ENCODE data around the gene CES4A.
A peak's percentile ranks its signal among the peaks of the same experiment; 100 is the strongest.

The CES4A gene

DNA sequence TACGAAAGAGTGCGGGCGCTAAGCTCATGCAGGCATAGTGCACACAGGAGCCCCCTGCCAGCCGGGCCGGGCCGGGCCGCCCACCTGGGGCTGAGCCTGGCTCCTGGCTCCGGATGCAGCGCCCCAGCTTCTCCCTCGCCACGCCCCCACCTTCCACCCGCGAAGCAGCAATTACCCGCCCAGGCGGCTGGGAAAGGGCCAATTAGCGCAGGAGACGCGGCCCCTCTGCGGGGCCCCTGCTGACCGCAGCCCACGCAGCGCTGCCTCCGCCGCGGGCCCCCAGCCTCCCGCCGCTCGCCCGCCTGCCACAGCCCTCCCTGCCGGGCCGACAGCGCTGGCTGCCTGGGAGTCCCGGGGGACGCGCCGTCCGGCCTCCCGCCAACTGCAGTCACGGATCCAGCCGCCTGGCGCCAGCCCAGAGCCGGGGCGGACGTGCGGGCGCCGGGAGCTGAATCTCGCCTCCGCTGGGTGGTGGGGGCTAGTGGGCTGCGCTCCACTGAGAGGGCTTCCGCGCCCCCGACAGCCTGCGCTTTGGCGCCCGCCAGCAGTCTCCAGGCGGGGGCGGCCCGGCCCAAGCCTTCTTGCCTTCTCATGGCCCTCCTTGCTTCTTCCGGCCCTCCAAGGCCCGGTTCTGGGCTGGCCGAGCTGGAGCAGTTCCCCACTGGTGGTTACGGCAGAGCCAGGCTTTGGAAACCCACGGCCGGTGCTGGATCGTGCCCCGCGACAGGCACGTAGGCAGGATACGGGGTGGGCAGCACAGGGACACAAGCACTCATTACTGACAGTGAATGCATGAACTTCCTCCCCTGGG is 25.6 kb downstream of the CES4A start:
- WGBS (ENCODE audit: insufficient coverage), result under 1% methylated on average over 68 of the region's 70 CpGs
- peaks cover 0 to 18% (median 16%) of the 10 kb centered on the region in 4 experiments for H3K4me1 ChIP-seq (ENCODE audit: control extremely low read depth in 1 of 4, control insufficient read depth in 4 of 4, insufficient read depth in 4 of 4, low read length in 3 of 4)
- H3K4me3 ChIP-seq (ENCODE audit: control insufficient read depth in 1 of 7, extremely low read depth in 1 of 7, insufficient read depth in 4 of 7, low read depth in 2 of 7, low read length in 6 of 7), result peak overlapping the region; percentile 39 to 77 (median 55)
- H3K9me3 ChIP-seq (ENCODE audit: control extremely low read depth in 1 of 5, control insufficient read depth in 4 of 5, insufficient read depth in 2 of 5, low read depth in 1 of 5, low read length in 4 of 5), result no peaks in the 10 kb centered on the region
- H3K27ac ChIP-seq (ENCODE audit: insufficient read depth in 1 of 2, low read depth in 1 of 2, low read length in 2 of 2, poor library complexity in 1 of 2, severe bottlenecking in 2 of 2), result no peak overlapping the region
- CTCF ChIA-PET, result interaction anchor here (0.6 to 9.0 kb wide), 15 partner anchors 10 to 145 kb away, joined by 3 to 65 read pairs (median 4); partner anchors contain the start of genes B3GNT9, CBFB and TRADD
- peaks cover 0 to 15% (median 13%) of the 10 kb centered on the region in 5 experiments for H3K27me3 ChIP-seq (replicated peaks in 2 of 5; ENCODE audit: control insufficient read depth in 4 of 5, insufficient read depth in 5 of 5, low read length in 4 of 5)
- POLR2A ChIA-PET, result interaction anchor here (0.7 kb wide), 3 partner anchors 13 to 143 kb away, joined by 3 read pairs; no protein-coding TSS in a partner anchor
- H3K36me3 ChIP-seq (ENCODE audit: control insufficient read depth in 4 of 4, insufficient read depth in 4 of 4, low read length in 3 of 4), result no peaks in the 10 kb centered on the region
- DNase-seq, result peak; percentile 66 to 84 (median 79)

DNA sequence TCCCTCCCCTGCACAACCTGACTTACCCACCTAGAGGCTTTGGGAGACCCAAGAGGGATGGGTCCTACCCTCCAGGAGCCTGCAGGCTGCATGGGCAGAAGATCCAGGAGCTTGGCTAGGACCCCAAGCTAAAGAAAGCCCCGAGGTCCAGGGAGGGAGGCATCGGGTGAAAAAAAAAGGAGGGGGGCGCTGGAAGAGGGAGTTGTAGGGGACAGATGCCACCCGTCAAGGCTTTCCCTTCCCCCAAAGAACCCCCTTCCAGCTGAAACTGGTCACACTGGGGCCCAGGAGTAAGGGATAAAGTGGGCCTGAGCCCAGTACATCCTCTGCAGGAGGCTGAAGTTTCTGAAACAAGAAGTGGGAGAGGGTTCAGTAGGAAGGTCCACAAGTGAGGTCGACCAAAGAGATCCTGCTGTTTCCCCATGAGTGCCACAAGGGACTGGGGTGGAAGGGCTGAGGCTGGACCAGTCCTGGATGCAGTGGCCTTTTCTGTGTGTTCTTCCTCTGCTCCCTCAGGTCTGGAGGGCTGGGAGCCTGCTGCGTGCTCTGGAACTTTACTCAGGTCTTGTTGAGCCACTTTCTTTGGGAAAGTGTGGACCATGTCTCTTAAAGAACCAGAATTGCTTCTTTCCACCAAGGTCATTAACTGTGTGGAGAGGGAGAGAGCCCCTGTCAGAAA is 26.4 kb downstream of the CES4A start:
- no peaks in the 10 kb centered on the region for H3K9me3 ChIP-seq (ENCODE audit: control extremely low read depth in 1 of 5, control insufficient read depth in 4 of 5, insufficient read depth in 2 of 5, low read depth in 1 of 5, low read length in 4 of 5)
- H3K27ac ChIP-seq (ENCODE audit: insufficient read depth in 1 of 2, low read depth in 1 of 2, low read length in 2 of 2, poor library complexity in 1 of 2, severe bottlenecking in 2 of 2), result no peak overlapping the region
- no peak for DNase-seq
- POLR2A ChIA-PET, result no interaction called here
- CTCF ChIA-PET, result interaction anchor here (0.9 to 9.0 kb wide), 8 partner anchors 12 to 141 kb away, joined by 3 to 65 read pairs (median 5); partner anchors contain the start of genes B3GNT9 and CBFB
- H3K27me3 ChIP-seq (replicated peaks in 2 of 5; ENCODE audit: control insufficient read depth in 4 of 5, insufficient read depth in 5 of 5, low read length in 4 of 5), result peaks cover 0 to 15% (median 13%) of the 10 kb centered on the region in 5 experiments
- H3K4me1 ChIP-seq (ENCODE audit: control extremely low read depth in 1 of 4, control insufficient read depth in 4 of 4, insufficient read depth in 4 of 4, low read length in 3 of 4), result peaks cover 0 to 18% (median 16%) of the 10 kb centered on the region in 4 experiments
- 36% methylated on average over 3 of the region's 6 CpGs for WGBS (ENCODE audit: insufficient coverage)
- no peaks in the 10 kb centered on the region for H3K36me3 ChIP-seq (ENCODE audit: control insufficient read depth in 4 of 4, insufficient read depth in 4 of 4, low read length in 3 of 4)
- peak overlapping the region in 6 of 7 experiments; percentile 53 to 77 (median 62) for H3K4me3 ChIP-seq (ENCODE audit: control insufficient read depth in 1 of 7, extremely low read depth in 1 of 7, insufficient read depth in 4 of 7, low read depth in 2 of 7, low read length in 6 of 7)

DNA sequence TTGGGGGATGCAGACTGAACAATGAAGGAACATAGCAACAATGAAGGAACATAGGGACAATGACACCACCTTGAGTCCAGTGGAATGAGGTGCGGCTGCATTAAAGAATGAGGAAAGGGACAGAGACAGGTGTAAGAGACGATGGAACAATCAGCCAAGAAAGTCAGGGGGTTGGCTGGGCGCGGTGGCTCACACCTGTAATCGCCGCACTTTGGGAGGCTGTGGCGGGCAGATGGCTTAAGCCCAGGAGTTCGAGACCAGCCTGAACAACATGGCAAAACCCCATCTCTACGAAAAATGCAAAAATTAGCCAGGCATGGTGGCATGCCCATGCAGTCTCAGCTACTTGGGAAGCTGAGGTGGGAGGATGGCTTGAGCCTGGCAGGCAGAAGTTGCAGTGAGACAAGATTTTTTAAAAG is 26.9 kb downstream of the CES4A start:
- CTCF ChIA-PET, result interaction anchor here (1.2 to 9.1 kb wide), 5 partner anchors 36 to 141 kb away, joined by 3 to 206 read pairs (median 9); no protein-coding TSS in a partner anchor
- peaks cover 0 to 15% (median 13%) of the 10 kb centered on the region in 5 experiments for H3K27me3 ChIP-seq (replicated peaks in 2 of 5; ENCODE audit: control insufficient read depth in 4 of 5, insufficient read depth in 5 of 5, low read length in 4 of 5)
- WGBS (ENCODE audit: insufficient coverage), result 98% methylated on average over 9 of the region's 9 CpGs
- DNase-seq, result peak in 1 of 3 donors; percentile 15
- no peaks in the 10 kb centered on the region for H3K36me3 ChIP-seq (ENCODE audit: control insufficient read depth in 4 of 4, insufficient read depth in 4 of 4, low read length in 3 of 4)
- H3K27ac ChIP-seq (ENCODE audit: insufficient read depth in 1 of 2, low read depth in 1 of 2, low read length in 2 of 2, poor library complexity in 1 of 2, severe bottlenecking in 2 of 2), result no peak overlapping the region
- no peak overlapping the region for H3K4me3 ChIP-seq (ENCODE audit: control insufficient read depth in 1 of 7, extremely low read depth in 1 of 7, insufficient read depth in 4 of 7, low read depth in 2 of 7, low read length in 6 of 7)
- H3K9me3 ChIP-seq (ENCODE audit: control extremely low read depth in 1 of 5, control insufficient read depth in 4 of 5, insufficient read depth in 2 of 5, low read depth in 1 of 5, low read length in 4 of 5), result no peaks in the 10 kb centered on the region
- POLR2A ChIA-PET, result no interaction called here
- H3K4me1 ChIP-seq (ENCODE audit: control extremely low read depth in 1 of 4, control insufficient read depth in 4 of 4, insufficient read depth in 4 of 4, low read length in 3 of 4), result peaks cover 0 to 18% (median 16%) of the 10 kb centered on the region in 4 experiments

DNA sequence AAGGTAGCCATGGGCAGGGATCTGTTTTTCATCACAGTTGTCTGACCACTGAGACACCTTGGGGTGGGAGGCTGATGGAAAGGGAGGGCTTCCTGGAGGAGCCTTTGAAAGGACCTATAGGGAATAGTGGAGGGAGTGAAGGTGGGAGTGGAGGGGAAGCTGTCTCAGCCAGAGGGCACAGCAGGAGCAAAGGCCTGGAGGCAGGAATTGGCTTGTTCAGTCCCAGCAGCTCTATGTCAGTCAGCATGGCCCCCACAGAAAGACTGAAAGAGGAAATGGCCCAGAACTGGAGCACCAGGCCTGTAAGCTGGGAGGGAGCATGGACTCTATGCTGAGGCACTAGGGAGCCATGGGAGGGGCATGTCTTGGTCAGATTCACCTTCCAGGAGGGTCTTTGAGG is 27.8 kb downstream of the CES4A start:
- H3K4me3 ChIP-seq (ENCODE audit: control insufficient read depth in 1 of 7, extremely low read depth in 1 of 7, insufficient read depth in 4 of 7, low read depth in 2 of 7, low read length in 6 of 7), result no peak overlapping the region
- POLR2A ChIA-PET, result no interaction called here
- no peaks in the 10 kb centered on the region for H3K9me3 ChIP-seq (ENCODE audit: control extremely low read depth in 1 of 5, control insufficient read depth in 4 of 5, insufficient read depth in 2 of 5, low read depth in 1 of 5, low read length in 4 of 5)
- CTCF ChIA-PET, result interaction anchor here (0.7 to 9.1 kb wide), 12 partner anchors 11 to 140 kb away, joined by 3 to 206 read pairs (median 3); no protein-coding TSS in a partner anchor
- no peak for DNase-seq
- H3K36me3 ChIP-seq (ENCODE audit: control insufficient read depth in 4 of 4, insufficient read depth in 4 of 4, low read length in 3 of 4), result no peaks in the 10 kb centered on the region
- no peak overlapping the region for H3K27ac ChIP-seq (ENCODE audit: insufficient read depth in 1 of 2, low read depth in 1 of 2, low read length in 2 of 2, poor library complexity in 1 of 2, severe bottlenecking in 2 of 2)
- peaks cover 0 to 15% (median 13%) of the 10 kb centered on the region in 5 experiments for H3K27me3 ChIP-seq (replicated peaks in 2 of 5; ENCODE audit: control insufficient read depth in 4 of 5, insufficient read depth in 5 of 5, low read length in 4 of 5)
- H3K4me1 ChIP-seq (ENCODE audit: control extremely low read depth in 1 of 4, control insufficient read depth in 4 of 4, insufficient read depth in 4 of 4, low read length in 3 of 4), result peaks cover 0 to 18% (median 16%) of the 10 kb centered on the region in 4 experiments

DNA sequence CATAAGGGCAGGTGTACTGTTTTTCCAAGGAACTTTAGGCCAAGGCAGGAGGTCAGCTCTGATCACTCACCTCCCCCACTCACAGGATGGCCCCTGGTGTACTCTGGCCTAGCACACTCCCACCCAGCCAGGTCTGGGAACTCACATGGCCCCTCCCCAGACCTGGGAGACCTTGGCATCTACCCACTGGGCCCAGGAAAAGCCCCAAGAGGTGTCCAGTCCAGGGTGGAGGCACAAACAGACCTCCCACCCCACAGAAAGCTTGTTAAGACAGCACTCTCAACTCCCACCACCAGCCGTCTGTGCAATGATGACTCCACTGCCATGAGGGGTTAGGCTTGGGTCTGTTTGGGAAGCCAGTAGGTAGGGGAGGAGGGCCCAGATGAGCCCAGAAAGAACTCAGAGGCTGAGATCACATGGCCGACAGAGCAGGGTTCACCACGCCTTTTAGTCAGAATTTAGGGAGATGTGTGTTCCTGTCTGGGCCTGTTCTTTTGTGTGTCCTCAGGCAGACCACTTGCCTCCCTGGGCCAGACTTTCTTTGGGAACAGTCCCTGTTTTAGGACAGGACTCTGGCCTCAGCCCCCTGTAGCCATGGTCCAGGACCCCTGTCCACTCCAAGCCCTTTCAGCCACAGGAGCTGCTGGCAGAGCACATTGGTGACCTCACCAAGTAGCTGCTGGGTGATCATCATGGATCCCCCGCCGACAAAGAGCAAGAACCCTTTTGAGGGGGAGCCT is 28.5 kb downstream of the CES4A start:
- POLR2A ChIA-PET, result no interaction called here
- no peak for DNase-seq

DNA sequence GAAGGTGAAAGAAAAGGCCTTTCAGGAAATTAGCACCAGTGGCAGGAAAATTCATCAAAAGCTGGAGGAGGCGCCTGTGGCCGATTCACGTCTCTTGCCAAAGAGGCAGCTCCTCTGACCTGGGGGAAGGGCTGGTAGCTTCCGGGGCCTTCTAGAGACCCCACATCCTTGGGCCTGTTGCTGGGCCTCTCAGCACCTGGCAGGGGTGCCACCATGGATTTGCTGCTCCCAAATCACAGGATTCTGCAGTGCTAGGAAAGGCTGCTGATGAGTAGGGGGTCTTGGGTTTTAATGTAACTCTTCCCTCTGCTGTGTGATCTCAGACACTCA is 29.0 kb downstream of the CES4A start:
- DNase-seq, result no peak
- Histone ChIP-seq H3K4me3 (ENCODE audit: control insufficient read depth in 1 of 7, extremely low read depth in 1 of 7, insufficient read depth in 4 of 7, low read depth in 2 of 7, low read length in 6 of 7) (no peak overlapping the region), H3K36me3 (ENCODE audit: control insufficient read depth in 4 of 4, insufficient read depth in 4 of 4, low read length in 3 of 4) (no peaks in the 10 kb centered on the region), H3K4me1 (ENCODE audit: control extremely low read depth in 1 of 4, control insufficient read depth in 4 of 4, insufficient read depth in 4 of 4, low read length in 3 of 4) (peaks cover 0 to 18% (median 16%) of the 10 kb centered on the region in 4 experiments), H3K9me3 (ENCODE audit: control extremely low read depth in 1 of 5, control insufficient read depth in 4 of 5, insufficient read depth in 2 of 5, low read depth in 1 of 5, low read length in 4 of 5) (no peaks in the 10 kb centered on the region), H3K27ac (ENCODE audit: insufficient read depth in 1 of 2, low read depth in 1 of 2, low read length in 2 of 2, poor library complexity in 1 of 2, severe bottlenecking in 2 of 2) (no peak overlapping the region), H3K27me3 (replicated peaks in 2 of 5; ENCODE audit: control insufficient read depth in 4 of 5, insufficient read depth in 5 of 5, low read length in 4 of 5) (peaks cover 0 to 15% (median 12%) of the 10 kb centered on the region in 5 experiments)
- WGBS (ENCODE audit: insufficient coverage), result 93% methylated on average over 4 of the region's 4 CpGs
- ChIA-PET CTCF (interaction anchor here (0.8 to 9.1 kb wide), 27 partner anchors 10 to 192 kb away, joined by 3 to 206 read pairs (median 4); partner anchors contain the start of genes B3GNT9, FBXL8 and TRADD), POLR2A (interaction anchor here (0.9 to 1.2 kb wide), 2 partner anchors 9 to 11 kb away, joined by 3 to 10 read pairs; partner anchors contain the start of gene CBFB)

More for the DNA sequence above, 28.5 kb downstream of the CES4A start:
- H3K27me3 ChIP-seq (replicated peaks in 2 of 5; ENCODE audit: control insufficient read depth in 4 of 5, insufficient read depth in 5 of 5, low read length in 4 of 5), result peaks cover 0 to 15% (median 13%) of the 10 kb centered on the region in 5 experiments
- H3K27ac ChIP-seq (ENCODE audit: insufficient read depth in 1 of 2, low read depth in 1 of 2, low read length in 2 of 2, poor library complexity in 1 of 2, severe bottlenecking in 2 of 2), result no peak overlapping the region
- H3K9me3 ChIP-seq (ENCODE audit: control extremely low read depth in 1 of 5, control insufficient read depth in 4 of 5, insufficient read depth in 2 of 5, low read depth in 1 of 5, low read length in 4 of 5), result no peaks in the 10 kb centered on the region
- H3K36me3 ChIP-seq (ENCODE audit: control insufficient read depth in 4 of 4, insufficient read depth in 4 of 4, low read length in 3 of 4), result no peaks in the 10 kb centered on the region
- H3K4me3 ChIP-seq (ENCODE audit: control insufficient read depth in 1 of 7, extremely low read depth in 1 of 7, insufficient read depth in 4 of 7, low read depth in 2 of 7, low read length in 6 of 7), result no peak overlapping the region
- CTCF ChIA-PET, result interaction anchor here (0.7 to 9.1 kb wide), 23 partner anchors 9 to 192 kb away, joined by 3 to 206 read pairs (median 3); partner anchors contain the start of gene B3GNT9
- WGBS (ENCODE audit: insufficient coverage), result 90% methylated on average over 4 of the region's 5 CpGs
- H3K4me1 ChIP-seq (ENCODE audit: control extremely low read depth in 1 of 4, control insufficient read depth in 4 of 4, insufficient read depth in 4 of 4, low read length in 3 of 4), result peaks cover 0 to 18% (median 16%) of the 10 kb centered on the region in 4 experiments
